Heart left ventricle (tissue), 13 donors: Measurements from ENCODE around the gene CNDP2.

Source experiments
- POLR2A ChIP-seq, 2 donors: fragments of 450-650 bp; IDR thresholded peaks; one replicate each; pipeline ENCODE4 v1.6.1; 2017; ENCODE audit warnings: antibody characterized with exemption in 2 of 2, mild to moderate bottlenecking in 2 of 2, moderate library complexity in 2 of 2
- TF ChIP-seq, protein P1 (sequence below), 12 donors: fragments of 200-600 bp; sonication (generic) in 4 of 12; IDR thresholded peaks; one replicate each; pipeline versions ENCODE4 v1.5.0 to v1.8.0; 2018 to 2022; ENCODE audit warnings: antibody characterized with exemption in 12 of 12, mild to moderate bottlenecking in 5 of 12
- donor health status: ischemic (EF 13 %, LVEDD 7.1; RV severe dilation, severe dysfunction).
- donor health status: DM: no; HTN: yes; CAD: no.
- donor health status: DM: no; HTN: no; CAD: no.
- donor health status: ischemic (EF 25% LVEDD 6.9; RV normal size, moderate dysfunction).
- donor health status: ischemic (EF 25% LVEDD 5.7; RV mildly dilated, moderate dysfunction).
- donor health status: ischemic (EF 35%, LVEDD 5.7; RV mildly dilated, moderate dysfunction).
- donor health status: nonischemic (EF 11% LVEDD 7.7; RV severe dilation, severe dysfunction).
- donor health status: DM: yes; HTN: yes; CAD: no.
- donor health status: PGD.
- donor health status: ischemic (EF 29% LVEDD 5.4; RV normal size, mild dysfunction).
- donor health status: nonischemic (EF 23%, LVEDD 6.1; RV moderate dilation, normal function).

DNA sequence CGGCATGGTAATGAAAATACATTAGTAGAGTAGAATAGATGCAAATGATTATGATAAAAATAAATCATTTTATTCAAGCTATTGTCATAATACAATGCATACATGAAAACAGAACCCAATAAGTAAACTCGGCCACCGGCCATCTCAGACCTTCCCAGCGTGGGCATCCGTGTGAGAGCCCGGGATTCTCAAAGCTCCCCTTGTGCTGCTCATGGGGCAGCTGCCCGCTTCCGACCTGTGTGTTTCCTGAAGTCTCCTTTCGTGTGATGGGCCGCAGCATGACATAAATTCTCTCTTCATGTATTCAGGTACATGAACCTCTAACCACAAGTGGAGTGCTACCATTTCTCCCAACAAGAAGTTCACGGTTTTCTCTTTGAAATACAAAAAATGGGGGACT, 13.5 kb upstream of the CNDP2 start:
- TF ChIP-seq, protein P1, sequence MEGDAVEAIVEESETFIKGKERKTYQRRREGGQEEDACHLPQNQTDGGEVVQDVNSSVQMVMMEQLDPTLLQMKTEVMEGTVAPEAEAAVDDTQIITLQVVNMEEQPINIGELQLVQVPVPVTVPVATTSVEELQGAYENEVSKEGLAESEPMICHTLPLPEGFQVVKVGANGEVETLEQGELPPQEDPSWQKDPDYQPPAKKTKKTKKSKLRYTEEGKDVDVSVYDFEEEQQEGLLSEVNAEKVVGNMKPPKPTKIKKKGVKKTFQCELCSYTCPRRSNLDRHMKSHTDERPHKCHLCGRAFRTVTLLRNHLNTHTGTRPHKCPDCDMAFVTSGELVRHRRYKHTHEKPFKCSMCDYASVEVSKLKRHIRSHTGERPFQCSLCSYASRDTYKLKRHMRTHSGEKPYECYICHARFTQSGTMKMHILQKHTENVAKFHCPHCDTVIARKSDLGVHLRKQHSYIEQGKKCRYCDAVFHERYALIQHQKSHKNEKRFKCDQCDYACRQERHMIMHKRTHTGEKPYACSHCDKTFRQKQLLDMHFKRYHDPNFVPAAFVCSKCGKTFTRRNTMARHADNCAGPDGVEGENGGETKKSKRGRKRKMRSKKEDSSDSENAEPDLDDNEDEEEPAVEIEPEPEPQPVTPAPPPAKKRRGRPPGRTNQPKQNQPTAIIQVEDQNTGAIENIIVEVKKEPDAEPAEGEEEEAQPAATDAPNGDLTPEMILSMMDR (IDR thresholded peaks at IDR 0.05): no peak
- TF ChIP-seq POLR2A (IDR thresholded peaks at IDR 0.05): no peak
